HuH-7.5 (cell line): ENCODE results near the gene TSPAN32.

ENCODE experiments used
- DNase-seq: peaks from one replicate; pipeline ENCODE4 v3.0.0; 2011; ENCODE audit warnings: low spot score

Gene TSPAN32

DNA sequence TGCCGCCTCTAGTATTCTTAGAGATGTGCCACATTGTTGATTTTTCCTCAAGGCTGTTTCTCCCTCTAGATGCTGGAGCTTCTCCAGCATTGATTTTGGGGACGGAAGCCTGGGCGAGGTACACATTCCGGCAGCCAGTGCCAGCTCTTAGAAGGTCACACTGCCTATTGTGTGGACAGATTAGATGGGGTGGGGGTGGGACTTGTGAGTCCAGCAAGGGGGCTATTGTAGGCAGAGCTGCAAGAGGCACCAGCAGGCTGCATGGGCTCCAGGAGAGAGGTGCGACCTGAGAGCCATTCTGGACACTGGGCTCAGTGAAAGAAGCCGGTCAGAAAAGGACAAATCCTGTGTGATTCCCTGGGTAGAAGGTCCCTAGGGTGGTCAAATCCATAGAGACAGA is 12.5 kb upstream of the TSPAN32 start:
- DNase-seq = no peak

DNA sequence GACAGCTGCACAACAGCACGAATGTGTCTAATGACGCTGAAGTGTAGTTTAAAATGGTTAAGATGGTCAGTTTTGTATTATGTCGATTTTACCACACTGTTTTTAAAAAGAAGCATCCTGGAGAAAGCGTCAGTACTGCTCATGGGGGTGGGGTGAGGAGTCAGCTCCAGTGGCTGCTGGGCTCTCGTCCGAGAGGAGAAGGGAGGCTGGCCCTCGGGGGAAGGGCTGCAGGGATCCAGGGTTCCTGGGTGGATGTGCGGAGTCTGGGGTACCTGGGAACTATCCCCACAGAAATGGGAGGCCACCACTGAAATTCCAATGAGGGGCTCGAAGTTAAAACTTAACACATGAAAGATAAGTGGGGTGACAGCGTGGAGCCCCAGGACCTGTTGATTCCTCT is 12.0 kb upstream of the TSPAN32 start:
- DNase-seq = no peak

DNA sequence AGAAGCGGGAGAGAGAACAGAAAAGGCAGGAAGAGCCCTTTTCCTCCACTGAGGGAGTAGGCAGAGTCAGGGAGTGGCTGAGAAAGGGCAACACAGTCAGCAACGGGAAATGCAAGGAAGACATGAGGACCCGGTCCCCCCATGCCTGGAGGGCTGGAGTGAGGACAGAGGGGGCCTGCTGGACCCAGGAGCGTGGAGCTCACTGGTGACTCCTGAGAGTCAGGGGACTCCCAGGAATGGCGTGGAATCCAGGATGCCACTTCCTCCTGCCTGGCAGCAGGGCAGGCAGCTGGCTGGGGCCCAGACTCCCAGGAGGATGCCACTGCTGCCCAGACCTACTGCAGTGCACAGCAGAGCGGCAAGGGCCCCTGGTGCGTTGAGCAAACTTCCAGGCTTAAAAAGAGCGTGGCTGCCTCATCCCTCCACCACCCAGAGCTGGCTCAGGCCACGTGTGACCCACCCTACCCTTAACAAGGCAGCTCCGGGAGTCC is 11.4 kb upstream of the TSPAN32 start:
- no peak for DNase-seq

DNA sequence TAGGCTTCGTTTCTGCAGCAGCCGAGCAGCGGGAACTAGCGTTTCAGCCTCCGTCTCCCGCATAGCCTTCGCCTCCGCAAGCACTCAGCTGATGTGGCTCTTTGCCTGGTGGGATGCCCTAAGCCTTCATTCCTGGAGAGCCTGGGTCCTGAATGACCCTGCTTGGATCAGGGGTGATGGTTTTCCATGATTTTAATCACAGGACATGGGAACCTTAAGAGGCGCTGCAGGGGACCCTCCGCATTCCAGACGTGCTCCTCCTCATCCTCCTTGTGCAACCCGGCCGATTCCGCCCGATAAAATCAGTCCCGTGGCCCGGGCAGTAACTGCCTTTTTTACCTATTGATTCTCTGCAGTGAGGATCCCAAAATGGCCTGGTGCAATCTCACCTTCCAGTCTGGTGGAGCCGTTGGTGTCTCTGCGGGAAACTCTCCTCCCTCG is 8.3 kb upstream of the TSPAN32 start:
- DNase-seq = no peak

DNA sequence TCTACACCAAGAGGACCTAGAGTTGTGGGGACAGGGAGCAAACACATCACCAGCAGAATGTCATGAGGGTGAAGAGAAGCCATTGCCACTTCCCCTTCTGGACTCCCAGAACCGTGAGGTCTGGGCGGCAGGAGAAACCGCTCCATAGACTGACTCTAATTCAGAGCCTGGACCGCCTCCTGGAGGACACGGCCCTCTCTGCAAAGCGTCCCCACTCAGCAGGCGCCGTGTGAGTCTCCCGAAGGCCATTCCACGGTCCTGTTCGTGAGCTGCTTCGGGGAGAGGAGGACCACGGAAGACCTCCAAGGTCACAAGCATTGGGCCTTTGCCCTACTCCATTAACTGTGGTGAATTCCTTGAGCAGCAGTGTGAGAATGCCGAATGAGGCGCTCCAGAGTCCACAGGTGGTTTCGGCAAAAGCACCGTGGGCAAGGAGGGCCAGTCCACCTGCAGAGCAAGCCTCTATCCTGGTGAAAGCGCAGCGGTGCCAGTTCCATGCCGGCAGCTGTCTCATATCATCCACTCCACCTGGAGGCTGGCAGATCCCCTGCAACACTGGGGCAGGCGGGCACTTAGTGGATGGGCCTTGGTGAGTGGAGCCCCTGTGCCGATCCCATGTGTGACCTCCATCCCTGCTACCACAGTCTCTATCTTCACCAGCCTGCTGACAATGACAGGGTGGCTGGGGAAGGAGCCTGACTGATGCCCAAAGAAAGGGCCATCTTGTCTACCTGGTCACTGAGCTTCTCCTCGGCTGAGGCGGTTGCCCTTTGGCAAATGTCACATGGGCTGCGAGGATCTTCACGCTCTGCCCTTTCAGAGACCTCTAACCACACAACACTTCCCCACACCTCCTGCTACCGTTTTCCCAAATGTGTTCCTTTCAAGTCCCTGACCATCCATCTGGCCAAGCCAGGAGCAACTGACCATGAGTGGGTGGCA is 7.6 kb upstream of the TSPAN32 start:
- DNase-seq = no peak

DNA sequence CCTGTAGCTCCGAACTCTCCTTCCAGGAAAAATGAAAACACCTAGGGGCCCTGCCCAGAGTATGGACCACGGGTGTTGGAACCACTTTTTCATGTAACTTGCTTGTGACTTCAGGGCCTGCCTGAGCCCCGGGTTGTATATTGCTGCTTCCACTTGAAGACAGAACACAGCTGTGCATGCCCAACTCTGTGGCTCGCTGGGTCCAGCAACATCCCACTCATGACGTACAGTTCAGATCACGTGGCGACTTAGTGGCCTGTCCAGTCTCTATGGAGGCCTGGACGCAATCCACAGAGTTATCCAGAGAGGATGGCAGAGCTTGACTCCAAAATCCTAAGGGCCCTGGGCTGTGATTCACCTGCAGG is 6.9 kb upstream of the TSPAN32 start:
- DNase-seq = no peak

DNA sequence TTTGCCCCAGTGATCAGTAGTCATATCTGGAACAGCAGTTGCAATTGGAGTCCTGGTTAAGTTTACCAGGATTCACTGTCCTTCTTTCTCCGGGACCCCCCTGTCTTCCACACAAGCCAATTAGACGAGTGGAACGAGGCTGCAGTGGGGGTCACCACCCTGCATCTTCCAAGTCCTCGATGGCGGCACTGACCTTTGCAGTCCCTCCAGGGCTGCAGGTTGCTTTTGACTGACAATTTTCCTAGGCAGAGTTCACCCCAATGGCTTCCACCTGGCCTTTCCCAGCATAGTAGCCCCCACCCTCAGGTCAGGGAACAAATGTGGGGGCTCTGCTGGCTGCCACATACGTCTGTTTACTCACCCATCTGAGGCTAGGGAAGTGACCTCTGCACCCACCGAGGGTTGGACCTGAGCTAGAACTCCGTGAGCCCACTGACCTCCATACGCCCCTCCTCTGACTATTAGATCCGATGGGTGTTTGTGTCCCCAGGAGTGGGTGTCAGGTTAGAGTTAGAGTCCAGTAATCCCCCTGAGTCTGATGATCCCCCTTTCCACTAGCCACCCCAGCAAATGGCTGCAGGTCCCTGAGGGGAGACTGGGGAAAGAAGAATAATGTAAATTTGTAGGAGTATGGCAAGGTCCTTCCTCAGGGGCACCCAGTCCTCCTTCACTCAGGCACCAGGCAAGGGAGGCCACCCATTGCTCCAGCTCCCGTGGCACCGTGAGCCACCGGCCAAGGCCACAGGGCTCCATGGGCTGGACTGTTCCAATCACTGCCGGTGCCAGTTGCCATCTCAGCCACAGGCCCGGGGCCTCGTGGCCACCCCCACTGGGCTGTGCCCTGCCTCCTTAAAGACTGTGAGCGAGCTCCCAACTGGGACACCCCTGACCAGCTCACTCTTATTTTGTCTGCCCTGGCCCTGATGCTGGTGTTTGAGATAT is 5.6 kb upstream of the TSPAN32 start:
- DNase-seq = no peak

DNA sequence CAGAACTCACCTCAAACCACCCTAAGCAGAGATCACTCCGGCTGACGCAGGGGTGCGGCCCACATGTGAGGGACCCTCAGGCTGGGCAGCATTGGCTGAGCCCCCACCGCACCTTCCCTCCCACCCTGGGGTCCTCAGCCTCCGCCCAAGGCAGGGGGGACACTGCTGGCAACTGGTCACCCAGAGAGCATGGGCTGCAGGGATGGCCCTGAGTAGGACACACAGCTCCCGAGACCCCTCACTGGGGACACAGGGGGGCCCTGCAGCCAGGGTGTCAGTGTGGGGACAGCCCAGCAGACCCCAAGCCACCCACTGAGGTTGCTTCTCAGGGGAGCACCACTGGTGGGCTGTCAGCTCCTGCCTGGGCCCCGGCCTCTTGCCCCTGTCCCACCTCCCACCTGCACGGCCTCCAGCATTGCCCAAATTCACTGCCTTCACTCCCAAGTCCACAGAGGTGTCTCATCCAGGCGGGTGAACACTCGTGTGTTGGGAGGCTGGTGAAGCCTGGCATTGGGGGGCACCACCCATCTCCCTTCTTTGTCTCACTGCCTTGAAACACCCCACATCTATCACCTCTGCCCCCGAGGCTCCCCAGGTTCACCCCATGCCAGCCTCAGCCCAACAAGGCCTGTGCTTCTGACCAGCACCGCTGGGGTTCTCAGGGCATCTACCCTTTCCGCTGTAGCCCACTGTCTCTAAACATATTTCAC is 4.7 kb upstream of the TSPAN32 start:
- no peak for DNase-seq

DNA sequence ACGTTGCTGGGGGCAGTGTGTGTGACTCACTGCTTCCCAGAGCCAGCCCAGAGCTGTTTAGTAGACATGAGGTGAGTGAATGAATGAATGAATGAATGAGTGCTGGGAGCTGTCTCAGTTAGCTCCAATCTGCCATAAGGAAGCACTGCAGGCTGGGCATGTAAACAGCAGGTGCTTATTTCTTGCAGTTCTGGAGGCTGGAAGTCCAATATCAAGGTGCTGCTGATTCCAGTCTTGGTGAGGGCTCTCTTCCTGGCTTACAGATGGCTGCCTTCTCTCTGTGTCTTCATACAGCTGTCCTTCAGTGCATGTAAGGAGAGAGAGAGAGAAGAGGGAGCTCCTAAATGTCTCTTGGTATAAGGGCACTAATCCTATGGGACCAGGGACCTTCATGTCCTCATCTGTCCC is 4.2 kb upstream of the TSPAN32 start:
- DNase-seq = no peak

DNA sequence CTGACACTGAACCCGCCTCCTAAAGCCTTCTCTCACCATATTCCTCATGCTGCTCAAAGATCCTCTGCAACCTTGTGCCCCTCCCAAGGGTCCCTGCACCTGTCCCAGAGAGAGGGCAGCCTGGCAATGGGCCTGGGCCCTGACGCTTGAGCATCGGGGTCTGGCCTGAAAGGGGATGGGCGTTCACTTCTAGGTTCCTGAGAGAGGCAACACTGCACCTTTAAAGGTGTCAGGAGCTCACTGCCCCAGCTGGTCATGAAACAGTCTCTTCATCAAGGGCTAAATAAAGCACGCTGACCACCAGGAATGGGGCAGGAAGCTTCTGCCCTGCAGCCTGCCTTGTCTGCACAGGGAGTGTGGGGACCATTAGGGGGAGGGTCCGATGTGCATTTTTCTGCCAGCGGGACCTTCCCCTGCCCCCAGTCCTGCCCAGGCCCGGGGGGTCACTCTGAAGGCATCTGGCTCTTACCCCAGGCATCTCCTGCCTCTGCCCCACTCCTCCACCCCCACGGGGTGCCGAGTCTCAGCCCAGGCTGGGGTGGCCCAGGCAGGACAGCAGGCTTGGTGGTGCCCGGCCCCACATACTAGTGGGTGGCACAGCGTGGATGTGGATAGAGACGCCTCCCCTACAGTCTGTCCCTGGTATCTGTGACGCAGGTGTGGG is 3.5 kb upstream of the TSPAN32 start:
- DNase-seq = no peak

DNA sequence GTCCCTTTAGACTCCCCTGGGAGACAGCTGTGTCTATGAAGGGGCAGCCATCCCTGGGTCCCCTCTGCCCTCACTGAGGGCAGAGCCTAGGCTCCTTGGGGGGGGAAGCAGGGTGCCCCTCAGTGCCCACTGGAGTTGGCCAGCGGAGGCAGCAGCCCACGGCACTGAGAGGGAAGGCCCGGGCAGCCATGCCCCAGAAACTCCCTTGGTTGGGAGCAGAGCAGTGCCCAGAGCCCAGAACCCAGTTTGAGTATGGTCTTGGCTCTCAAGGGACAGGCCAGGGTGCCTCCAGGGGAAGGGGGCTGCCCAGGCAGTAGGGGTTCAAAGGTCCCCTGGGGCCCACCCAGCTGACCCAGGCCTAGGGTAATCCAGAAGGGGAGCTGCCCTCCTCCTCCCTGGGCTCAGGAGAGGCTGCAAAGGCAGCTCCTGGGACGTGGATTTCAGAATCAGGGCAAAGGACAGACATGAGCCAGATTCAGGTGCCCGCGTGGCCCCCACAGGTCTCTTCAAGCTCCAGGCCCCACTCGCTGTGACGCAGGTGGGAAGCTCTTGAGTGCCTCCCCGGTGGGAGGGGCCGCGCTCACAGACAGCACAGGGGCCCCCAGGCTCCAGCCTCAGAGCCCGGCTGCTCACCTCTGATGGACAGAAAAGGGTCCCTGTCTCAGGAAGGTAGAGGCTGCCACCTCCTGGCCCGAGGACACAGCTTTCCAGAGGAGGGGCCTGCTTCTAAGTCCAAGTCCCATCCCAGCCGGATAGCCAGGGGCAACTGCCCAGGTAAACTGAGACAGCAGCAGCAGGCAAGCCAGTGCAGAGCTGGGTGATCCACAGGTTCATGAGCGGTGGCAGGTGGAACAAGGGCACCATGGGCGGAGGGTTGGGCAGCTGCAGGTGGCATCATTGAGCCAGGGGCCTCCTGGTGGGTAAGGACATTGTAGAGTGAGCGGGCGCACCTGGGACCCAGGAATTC is 2.7 kb upstream of the TSPAN32 start:
- DNase-seq = peak; percentile 51

DNA sequence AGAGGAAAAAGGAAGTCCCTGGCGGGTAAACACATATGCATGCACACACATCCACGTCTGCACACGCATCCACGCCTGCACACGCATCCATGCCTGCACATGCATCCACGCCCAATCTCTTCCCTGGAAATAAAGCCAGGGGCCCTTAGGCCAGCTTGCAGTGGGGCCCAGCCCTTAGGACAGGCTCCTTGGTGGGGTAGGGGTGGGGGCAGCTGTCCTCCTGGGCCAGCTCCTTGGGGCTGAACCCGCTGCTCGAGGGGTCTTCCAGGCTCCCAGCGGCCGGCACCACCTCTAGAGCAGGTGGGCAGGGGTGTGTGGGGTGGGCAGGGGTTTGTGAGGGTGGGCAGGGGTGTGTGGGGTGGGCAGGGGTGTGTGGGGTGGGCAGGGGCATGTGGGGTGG is 2.0 kb upstream of the TSPAN32 start:
- DNase-seq = no peak

DNA sequence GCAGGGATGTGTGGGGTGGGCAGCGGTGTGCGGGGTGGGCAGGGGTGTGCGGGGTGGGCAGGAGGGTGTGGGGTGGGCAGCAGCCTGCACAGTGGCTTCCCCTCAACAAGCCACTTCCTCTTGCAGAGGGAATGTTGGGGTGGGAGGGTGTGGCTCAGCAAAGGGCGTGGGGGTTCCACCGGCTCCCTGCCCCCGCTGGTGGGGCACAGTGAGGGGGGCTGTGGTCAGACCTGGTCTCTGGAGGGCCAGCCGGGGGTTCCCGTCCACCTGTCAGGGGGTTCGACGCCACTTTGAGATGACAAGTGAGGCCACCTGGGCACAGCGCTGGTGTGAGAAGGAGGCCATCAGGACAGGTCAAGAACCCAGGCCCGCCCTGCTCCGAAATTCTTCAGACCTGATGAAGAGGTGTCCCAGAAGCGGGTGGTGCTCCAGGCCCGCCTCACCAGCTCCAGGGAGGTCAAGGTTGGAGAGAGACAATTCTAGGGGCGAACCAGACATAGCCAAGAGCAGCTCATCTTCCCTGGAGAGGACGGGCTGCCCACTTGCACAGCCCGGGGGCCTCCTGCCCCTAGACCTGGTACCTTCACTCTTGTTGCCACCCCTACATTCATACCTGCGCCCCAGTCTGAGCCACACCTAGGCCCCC is 1.4 kb upstream of the TSPAN32 start:
- DNase-seq = no peak

DNA sequence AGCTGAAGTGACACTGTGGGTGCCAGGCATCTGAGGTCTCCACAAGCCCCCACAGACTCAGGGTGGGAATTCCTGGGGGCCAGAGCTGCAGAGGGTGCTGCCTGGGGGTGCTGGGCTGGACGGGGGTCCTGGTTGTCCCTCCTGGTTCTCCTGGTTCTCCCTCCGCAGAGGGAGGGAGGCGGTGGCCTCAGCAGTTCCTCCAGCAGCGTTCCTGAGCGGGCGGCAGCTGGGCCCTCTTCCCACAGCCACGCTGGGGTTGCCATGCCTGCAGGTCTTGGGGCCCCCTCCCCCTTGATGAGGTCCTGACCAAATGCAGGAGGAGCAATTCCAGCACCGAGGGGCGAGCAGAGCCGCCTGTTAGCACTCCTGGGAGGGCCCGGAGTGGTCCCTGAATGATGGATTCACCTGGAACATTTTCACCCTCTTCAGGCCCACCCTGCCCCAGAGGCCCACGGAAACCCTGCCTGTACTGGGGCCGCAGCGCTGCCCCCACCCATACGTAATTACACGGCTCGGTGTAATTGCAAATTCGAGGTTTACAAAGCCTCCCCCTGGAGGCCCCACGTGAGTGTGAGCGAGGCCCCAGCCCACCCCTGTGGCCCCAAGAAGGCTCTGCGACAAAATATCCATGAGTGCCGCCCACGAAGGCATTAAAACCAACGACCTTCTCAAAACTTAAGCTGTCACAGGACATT is 730 bp upstream of the TSPAN32 start:
- no peak for DNase-seq

DNA sequence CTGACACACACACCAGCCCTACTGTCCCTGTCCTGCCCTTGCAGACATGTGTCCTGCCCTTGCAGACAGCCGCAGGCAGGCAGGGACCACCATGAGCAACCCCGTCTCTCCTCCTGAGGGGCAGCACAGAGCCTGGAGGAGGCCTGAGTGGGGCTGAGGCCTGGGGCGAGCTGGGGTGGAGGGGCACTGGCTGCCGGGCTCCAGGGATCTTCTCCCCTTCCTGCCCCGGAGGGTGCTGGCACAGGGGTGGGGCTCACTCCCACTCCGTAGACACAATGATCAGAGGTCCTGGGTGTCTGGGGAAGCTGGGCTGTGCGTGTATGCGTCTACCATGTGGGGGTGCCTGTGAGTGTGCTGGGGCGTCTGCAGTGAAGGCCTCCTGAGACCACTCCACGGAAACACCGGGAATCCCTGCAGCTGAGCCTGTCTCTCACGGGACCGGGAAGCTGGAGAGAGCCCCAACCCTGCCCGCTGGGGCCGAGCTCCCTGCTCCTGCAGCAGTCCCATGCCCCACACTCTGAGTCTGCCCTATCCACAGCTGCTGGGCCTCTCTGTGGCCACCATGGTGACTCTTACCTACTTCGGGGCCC is 588 bp downstream of the TSPAN32 start:
- DNase-seq = no peak

DNA sequence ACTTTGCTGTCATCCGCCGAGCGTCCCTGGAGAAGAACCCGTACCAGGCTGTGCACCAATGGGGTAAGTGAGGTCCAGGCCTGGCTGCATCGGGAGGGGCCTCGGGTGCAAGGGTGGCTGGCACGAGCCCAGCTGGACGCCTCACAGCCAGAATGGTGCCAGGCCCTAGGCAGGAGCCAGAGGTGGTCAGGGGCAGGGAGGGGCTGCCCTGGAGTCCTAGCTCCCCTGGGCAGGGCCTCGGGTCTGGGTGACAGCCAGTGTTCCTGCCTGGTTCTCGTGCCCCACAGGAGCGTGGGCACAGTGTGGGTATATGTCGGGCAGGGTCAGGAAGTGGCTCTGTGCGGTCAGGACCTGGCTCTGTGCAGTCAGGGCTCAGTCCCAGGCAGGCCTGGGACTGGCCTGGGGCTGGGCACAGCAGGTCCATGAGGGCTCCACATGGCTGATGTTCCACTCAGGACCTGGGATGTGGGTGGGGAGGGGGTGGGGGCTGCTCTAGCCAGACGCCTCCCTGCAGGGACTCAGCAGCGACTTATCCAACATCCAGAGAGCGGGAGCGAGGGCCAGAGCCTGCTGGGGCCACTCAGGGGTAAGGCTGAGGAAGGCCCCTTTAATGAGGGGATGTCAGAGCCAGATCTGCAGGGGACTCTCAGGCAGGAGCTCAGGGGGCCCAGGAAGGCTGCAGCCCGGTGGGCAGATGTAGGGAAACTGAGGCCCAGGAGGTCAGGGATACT is 1.2 kb downstream of the TSPAN32 start:
- no peak for DNase-seq

DNA sequence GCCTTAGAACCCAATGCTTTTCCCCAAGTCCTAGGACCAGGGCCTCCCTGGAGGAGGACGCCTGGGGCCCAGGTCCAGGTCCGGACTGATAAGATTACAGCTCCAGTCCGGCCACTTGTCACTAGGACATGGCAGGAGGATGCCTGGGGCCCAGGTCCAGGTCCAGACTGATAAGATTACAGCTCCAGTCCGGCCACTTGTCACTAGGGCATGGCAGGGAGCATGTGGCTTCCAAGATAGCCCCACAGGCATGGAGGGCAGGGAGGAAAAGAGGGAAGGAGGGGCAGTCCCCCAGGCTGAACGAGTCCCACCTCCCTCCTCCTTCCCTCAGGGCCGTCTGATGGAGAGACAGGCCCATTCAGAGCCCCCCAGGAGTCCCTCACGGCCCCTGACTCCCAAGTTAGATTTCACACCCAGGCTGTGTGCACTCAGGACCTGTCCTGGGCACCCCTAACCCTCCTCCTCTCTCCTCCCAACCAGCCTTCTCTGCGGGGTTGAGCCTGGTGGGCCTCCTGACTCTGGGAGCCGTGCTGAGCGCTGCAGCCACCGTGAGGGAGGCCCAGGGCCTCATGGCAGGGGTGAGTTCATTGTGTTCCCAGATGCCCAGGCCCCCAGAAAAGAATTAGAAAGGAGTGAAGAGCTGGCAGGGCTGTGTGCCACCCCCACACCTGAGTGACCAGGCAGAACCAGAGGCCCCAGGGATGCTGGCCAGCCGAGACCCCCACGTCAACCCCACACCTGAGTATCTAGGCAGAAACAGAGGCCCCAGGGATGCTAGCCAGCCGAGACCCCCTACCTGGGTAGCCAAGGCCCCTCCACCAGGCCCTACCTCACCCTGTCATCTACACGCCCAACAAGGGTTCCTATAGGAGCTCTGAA is 2.1 kb downstream of the TSPAN32 start:
- DNase-seq = no peak
